GM11168 (cell line): ENCODE results near the gene NFASC.

ENCODE experiments used
- in situ Hi-C: fragments of 300-500 bp; cut with MboI; formaldehyde crosslinking; loops from one replicate; pipeline ENCODE4 v1.12.0; 2022; ENCODE audit warnings: low sequenced_read_pairs; ENCODE audit not compliant: unreplicated experiment

The NFASC gene

GRCh38 chr1:205025239-205025638, 154.6 kb downstream of the NFASC start:
- in situ Hi-C loops: no loop called here

GRCh38 chr1:205026181-205026580, 155.5 kb downstream of the NFASC start:
- in situ Hi-C loops: no loop called here

GRCh38 chr1:205028390-205028789, 157.7 kb downstream of the NFASC start:
- in situ Hi-C loops: no loop called here

- in situ Hi-C loops: no loop called here
Observed at GRCh38 chr1:205028924-205029323, 158.3 kb downstream of the NFASC start.

GRCh38 chr1:205030241-205030640, 159.6 kb downstream of the NFASC start:
- in situ Hi-C loops: no loop called here

- in situ Hi-C loops: no loop called here
Observed at GRCh38 chr1:205030896-205031295, 160.2 kb downstream of the NFASC start.

- in situ Hi-C loops: no loop called here
Observed at GRCh38 chr1:205032508-205032907, 161.8 kb downstream of the NFASC start.

GRCh38 chr1:205037539-205037938, 166.9 kb downstream of the NFASC start:
- in situ Hi-C loops: no loop called here

GRCh38 chr1:205038132-205038786, 167.6 kb downstream of the NFASC start:
- in situ Hi-C loops: no loop called here

GRCh38 chr1:205041001-205041715, 170.5 kb downstream of the NFASC start:
- in situ Hi-C loops: no loop called here

GRCh38 chr1:205041998-205042910, 171.6 kb downstream of the NFASC start:
- in situ Hi-C loops: no loop called here

GRCh38 chr1:205042911-205043806, 172.5 kb downstream of the NFASC start, which contains the start of gene CNTN2:
TSS of gene CNTN2 (plus strand) at chr1:205043212. CDS start at chr1:205053186, 9,974 bp downstream.
- in situ Hi-C loops: no loop called here

GRCh38 chr1:205043866-205044265, 173.2 kb downstream of the NFASC start:
- in situ Hi-C loops: no loop called here

- in situ Hi-C loops: no loop called here
Observed at GRCh38 chr1:205044741-205045140, 174.1 kb downstream of the NFASC start.

GRCh38 chr1:205045146-205045545, 174.5 kb downstream of the NFASC start:
- in situ Hi-C loops: no loop called here

- in situ Hi-C loops: no loop called here
Observed at GRCh38 chr1:205046870-205047269, 176.2 kb downstream of the NFASC start.

- in situ Hi-C loops: no loop called here
Observed at GRCh38 chr1:205047764-205048231, 177.1 kb downstream of the NFASC start.

GRCh38 chr1:205048382-205048781, 177.7 kb downstream of the NFASC start:
- in situ Hi-C loops: no loop called here

- in situ Hi-C loops: no loop called here
Observed at GRCh38 chr1:205049479-205049878, 178.8 kb downstream of the NFASC start.

- in situ Hi-C loops: no loop called here
Observed at GRCh38 chr1:205052690-205053089, 182.0 kb downstream of the NFASC start.
